ENCODE measurements around the gene NOL3. TPM values are rescaled to one million over a fixed set of nuclear protein-coding genes. Genes with fewer than 3 reads are reported as not detected.

The NOL3 gene
- total and polyA plus RNA-seq, 2 of the 13 experiments (the other 11 are each of a cell fraction or from before 2014, with no cell fraction given): 5.7 to 20.5 TPM

DNA sequence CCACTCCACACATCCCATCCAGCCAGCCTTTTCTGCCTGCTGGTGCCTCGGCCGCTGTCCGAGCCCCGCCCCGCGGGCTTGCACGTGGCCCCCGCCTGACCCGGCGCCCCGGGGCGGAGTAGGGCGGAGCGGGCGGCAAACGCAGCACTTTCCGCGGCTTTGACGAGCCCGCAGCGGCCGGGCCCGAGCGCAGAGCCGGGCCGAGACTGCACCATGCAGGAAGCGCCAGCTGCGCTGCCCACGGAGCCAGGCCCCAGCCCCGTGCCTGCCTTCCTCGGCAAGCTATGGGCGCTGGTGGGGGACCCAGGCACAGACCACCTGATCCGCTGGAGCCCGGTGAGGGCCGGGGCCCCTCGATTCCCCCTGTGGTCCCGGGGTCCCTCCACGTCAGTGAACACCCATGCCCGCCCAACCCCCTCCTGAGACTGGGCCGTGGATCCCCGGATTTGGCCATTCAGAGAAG is 5.7 kb upstream of the NOL3 start, which contains the start of gene HSF4 (continued):
- TF ChIP-seq, protein P1, sequence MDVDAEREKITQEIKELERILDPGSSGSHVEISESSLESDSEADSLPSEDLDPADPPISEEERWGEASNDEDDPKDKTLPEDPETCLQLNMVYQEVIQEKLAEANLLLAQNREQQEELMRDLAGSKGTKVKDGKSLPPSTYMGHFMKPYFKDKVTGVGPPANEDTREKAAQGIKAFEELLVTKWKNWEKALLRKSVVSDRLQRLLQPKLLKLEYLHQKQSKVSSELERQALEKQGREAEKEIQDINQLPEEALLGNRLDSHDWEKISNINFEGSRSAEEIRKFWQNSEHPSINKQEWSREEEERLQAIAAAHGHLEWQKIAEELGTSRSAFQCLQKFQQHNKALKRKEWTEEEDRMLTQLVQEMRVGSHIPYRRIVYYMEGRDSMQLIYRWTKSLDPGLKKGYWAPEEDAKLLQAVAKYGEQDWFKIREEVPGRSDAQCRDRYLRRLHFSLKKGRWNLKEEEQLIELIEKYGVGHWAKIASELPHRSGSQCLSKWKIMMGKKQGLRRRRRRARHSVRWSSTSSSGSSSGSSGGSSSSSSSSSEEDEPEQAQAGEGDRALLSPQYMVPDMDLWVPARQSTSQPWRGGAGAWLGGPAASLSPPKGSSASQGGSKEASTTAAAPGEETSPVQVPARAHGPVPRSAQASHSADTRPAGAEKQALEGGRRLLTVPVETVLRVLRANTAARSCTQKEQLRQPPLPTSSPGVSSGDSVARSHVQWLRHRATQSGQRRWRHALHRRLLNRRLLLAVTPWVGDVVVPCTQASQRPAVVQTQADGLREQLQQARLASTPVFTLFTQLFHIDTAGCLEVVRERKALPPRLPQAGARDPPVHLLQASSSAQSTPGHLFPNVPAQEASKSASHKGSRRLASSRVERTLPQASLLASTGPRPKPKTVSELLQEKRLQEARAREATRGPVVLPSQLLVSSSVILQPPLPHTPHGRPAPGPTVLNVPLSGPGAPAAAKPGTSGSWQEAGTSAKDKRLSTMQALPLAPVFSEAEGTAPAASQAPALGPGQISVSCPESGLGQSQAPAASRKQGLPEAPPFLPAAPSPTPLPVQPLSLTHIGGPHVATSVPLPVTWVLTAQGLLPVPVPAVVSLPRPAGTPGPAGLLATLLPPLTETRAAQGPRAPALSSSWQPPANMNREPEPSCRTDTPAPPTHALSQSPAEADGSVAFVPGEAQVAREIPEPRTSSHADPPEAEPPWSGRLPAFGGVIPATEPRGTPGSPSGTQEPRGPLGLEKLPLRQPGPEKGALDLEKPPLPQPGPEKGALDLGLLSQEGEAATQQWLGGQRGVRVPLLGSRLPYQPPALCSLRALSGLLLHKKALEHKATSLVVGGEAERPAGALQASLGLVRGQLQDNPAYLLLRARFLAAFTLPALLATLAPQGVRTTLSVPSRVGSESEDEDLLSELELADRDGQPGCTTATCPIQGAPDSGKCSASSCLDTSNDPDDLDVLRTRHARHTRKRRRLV (CRISPR knock-in tag; IDR thresholded peaks at IDR 0.05): no peak
- peak; percentile 91; the same call in 1 of the 2 replicates for TF ChIP-seq ZNF724P (CRISPR knock-in tag; IDR thresholded peaks at IDR 0.05; ENCODE audit: borderline replicate concordance)
- TF ChIP-seq MLLT10 (CRISPR knock-in tag; IDR thresholded peaks at IDR 0.05): no peak
- TF ChIP-seq, protein P2, sequence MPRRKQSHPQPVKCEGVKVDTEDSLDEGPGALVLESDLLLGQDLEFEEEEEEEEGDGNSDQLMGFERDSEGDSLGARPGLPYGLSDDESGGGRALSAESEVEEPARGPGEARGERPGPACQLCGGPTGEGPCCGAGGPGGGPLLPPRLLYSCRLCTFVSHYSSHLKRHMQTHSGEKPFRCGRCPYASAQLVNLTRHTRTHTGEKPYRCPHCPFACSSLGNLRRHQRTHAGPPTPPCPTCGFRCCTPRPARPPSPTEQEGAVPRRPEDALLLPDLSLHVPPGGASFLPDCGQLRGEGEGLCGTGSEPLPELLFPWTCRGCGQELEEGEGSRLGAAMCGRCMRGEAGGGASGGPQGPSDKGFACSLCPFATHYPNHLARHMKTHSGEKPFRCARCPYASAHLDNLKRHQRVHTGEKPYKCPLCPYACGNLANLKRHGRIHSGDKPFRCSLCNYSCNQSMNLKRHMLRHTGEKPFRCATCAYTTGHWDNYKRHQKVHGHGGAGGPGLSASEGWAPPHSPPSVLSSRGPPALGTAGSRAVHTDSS (CRISPR knock-in tag; conservative IDR thresholded peaks at IDR 0.05): 0 out of 2 replicates have a peak, but pooled peaks have one; percentile 58
- TF ChIP-seq HNF4A (CRISPR knock-in tag; IDR thresholded peaks at IDR 0.05): peak; percentile 38; the same call in 1 of the 2 replicates
- TF ChIP-seq ZFP90 (CRISPR knock-in tag; IDR thresholded peaks at IDR 0.05; ENCODE audit: borderline replicate concordance): peak; percentile 73; the same call in 1 of the 2 replicates
- no peak for TF ChIP-seq PRPF4 (IDR thresholded peaks at IDR 0.05; ENCODE audit: low read depth, low read length, poor library complexity, severe bottlenecking)
- peak; percentile 98 for TF ChIP-seq ARNTL (CRISPR knock-in tag; IDR thresholded peaks at IDR 0.05)
- TF ChIP-seq POLR2AphosphoS5 (IDR thresholded peaks at IDR 0.05; ENCODE audit: low read depth, low read length): no peak
- no peak for TF ChIP-seq ZMYM2 (CRISPR knock-in tag; IDR thresholded peaks at IDR 0.05)
